ENCODE measurements around the gene SYTL4. TPM values are rescaled to one million over a fixed set of nuclear protein-coding genes. Genes with fewer than 3 reads are reported as not detected.

The SYTL4 gene
- total and polyA plus RNA-seq, 2 of the 8 experiments (the other 6 are each of a cell fraction or from before 2014, with no cell fraction given), result 0.11 TPM

GRCh38 chrX:100748108-100748507, 16.2 kb upstream of the SYTL4 start:
- Histone ChIP-seq H3K27me3 (replicated peaks in 1 of 4; ENCODE audit: control insufficient read depth in 3 of 4, extremely low read depth in 1 of 4, insufficient read depth in 3 of 4, low read length in 3 of 4) (no peaks in the 10 kb centered on the region), H3K79me2 (ENCODE audit: control insufficient read depth in 1 of 2, insufficient read depth in 2 of 2, low read length in 2 of 2) (no peaks in the 10 kb centered on the region), H2BK20ac (ENCODE audit: low read length) (no peak overlapping the region), H4K20me1 (replicated peaks in 1 of 2; ENCODE audit: control insufficient read depth in 1 of 2, insufficient read depth in 2 of 2, low read length in 2 of 2) (no peaks in the 10 kb centered on the region), H3K9ac (replicated peaks in 1 of 4; ENCODE audit: extremely low read depth in 1 of 4, low read depth in 3 of 4, low read length in 3 of 4) (no peak overlapping the region), H3K27ac (ENCODE audit: low read depth, low read length) (no peak overlapping the region), H3K36me3 (ENCODE audit: control insufficient read depth in 2 of 4, insufficient read depth in 4 of 4, low read length in 3 of 4) (no peaks in the 10 kb centered on the region), H3K14ac (ENCODE audit: insufficient read length) (no peak overlapping the region), H2BK12ac (ENCODE audit: low read depth, low read length) (no peak overlapping the region), H3K23me2 (ENCODE audit: low read depth, low read length) (0 out of 2 replicates have a peak, but pooled peaks cover 1% of the 10 kb centered on the region), H4K5ac (ENCODE audit: insufficient read length, low read depth, low read length) (no peak overlapping the region), H2BK120ac (replicated peaks; ENCODE audit: low read depth, low read length) (no peak overlapping the region), H4K91ac (replicated peaks; ENCODE audit: insufficient read length, low read length) (no peak overlapping the region), H2BK5ac (ENCODE audit: low read depth, low read length) (no peak overlapping the region), H3K9me3 (ENCODE audit: insufficient read depth in 2 of 2, low read depth in 1 of 2, low read length in 1 of 2) (no peaks in the 10 kb centered on the region), H3K4ac (replicated peaks; ENCODE audit: insufficient read length, low read depth, low read length) (no peak overlapping the region), H3K4me2 (ENCODE audit: insufficient read depth in 1 of 2, low read depth in 2 of 2, low read length in 2 of 2) (no peak overlapping the region), H3K79me1 (ENCODE audit: low read depth, low read length) (no peaks in the 10 kb centered on the region), H3K18ac (ENCODE audit: extremely low read depth, low read length) (no peak overlapping the region), H4K8ac (ENCODE audit: extremely low read depth, insufficient read depth, low read length) (no peak overlapping the region), H2BK15ac (ENCODE audit: low read length) (no peak overlapping the region), H2AFZ (ENCODE audit: low read length) (no peak overlapping the region), H2AK5ac (ENCODE audit: low read depth, low read length) (no peak overlapping the region), H3K4me1 (replicated peaks in 1 of 4; ENCODE audit: control insufficient read depth in 3 of 4, insufficient read depth in 4 of 4, low read length in 3 of 4) (no peaks in the 10 kb centered on the region), H3K56ac (replicated peaks; ENCODE audit: insufficient read length, low read depth, low read length) (no peak overlapping the region), H3K23ac (ENCODE audit: insufficient read length) (no peak overlapping the region), H3K4me3 (ENCODE audit: extremely low read depth in 1 of 4, insufficient read depth in 2 of 4, low read depth in 3 of 4, low read length in 4 of 4) (no peak overlapping the region)
- ChIA-PET POLR2A (ENCODE audit: partially characterized antibody) (no interaction called here), CTCF (ENCODE audit: partially characterized antibody) (no interaction called here)
- no peak for TF ChIP-seq GTF2F1 (IDR thresholded peaks at IDR 0.05; ENCODE audit: borderline replicate concordance, low read depth, low read length)
- no peak for TF ChIP-seq POLR2A (IDR thresholded peaks at IDR 0.05; ENCODE audit: control extremely low read depth in 1 of 2, low read depth in 2 of 2, low read length in 2 of 2)
- TF ChIP-seq CHD2 (IDR thresholded peaks at IDR 0.05; ENCODE audit: low read length), result no peak
- TF ChIP-seq SP2 (IDR thresholded peaks at IDR 0.05; ENCODE audit: low read length), result no peak
- TF ChIP-seq SIN3A (conservative IDR thresholded peaks at IDR 0.05 in 1 of 2, IDR thresholded peaks at IDR 0.05 in 1 of 2; ENCODE audit: low read depth in 1 of 2, low read length in 2 of 2), result no peak
- no peak for TF ChIP-seq KDM4A (IDR thresholded peaks at IDR 0.05; ENCODE audit: low read depth, low read length, severe bottlenecking)
- no peak for TF ChIP-seq TCF12 (IDR thresholded peaks at IDR 0.05; ENCODE audit: low read depth, low read length)
- no peak for TF ChIP-seq CREB1 (IDR thresholded peaks at IDR 0.05)
- no peak for TF ChIP-seq CHD1 (IDR thresholded peaks at IDR 0.05; ENCODE audit: low read depth, low read length)
- no peak for TF ChIP-seq EGR1 (IDR thresholded peaks at IDR 0.05; ENCODE audit: borderline replicate concordance, low read depth, low read length)
- no peak for TF ChIP-seq CBX8 (IDR thresholded peaks at IDR 0.05; ENCODE audit: borderline replicate concordance, low read depth, low read length)
- no peak for TF ChIP-seq RFX5 (IDR thresholded peaks at IDR 0.05; ENCODE audit: borderline replicate concordance, low read depth, low read length)
- TF ChIP-seq FOSL1 (IDR thresholded peaks at IDR 0.05; ENCODE audit: insufficient read depth, low read depth, low read length), result no peak
- no peak for TF ChIP-seq SAP30 (IDR thresholded peaks at IDR 0.05; ENCODE audit: insufficient read depth, insufficient replicate concordance, low read length)
- TF ChIP-seq YY1 (IDR thresholded peaks at IDR 0.05; ENCODE audit: low read depth, low read length), result no peak
- TF ChIP-seq SRF (IDR thresholded peaks at IDR 0.05; ENCODE audit: low read depth, low read length), result no peak
- TF ChIP-seq POLR2AphosphoS5 (IDR thresholded peaks at IDR 0.05; ENCODE audit: low read depth, low read length), result no peak
- 67% methylated on average over 1 of the region's 2 CpGs; no CpG with 5 or more reads in 1 of the 2 experiments for WGBS, 2 experiments (ENCODE audit: extremely low coverage in 1 of 2, insufficient coverage in 1 of 2, insufficient read length in 1 of 2, insufficient replicate concordance in 2 of 2, low coverage in 1 of 2, low lambda C conversion rate in 2 of 2, missing lambda C conversion rate in 1 of 2)
- no peak for DNase-seq (ENCODE audit: low read depth in 1 of 2, low spot score in 2 of 2)
- FAIRE-seq, result no peak
